ENCODE measurements around the gene TBX6.

- TF ChIP-seq CTCF (IDR thresholded peaks at IDR 0.05) (no peak), POLR2A (IDR thresholded peaks at IDR 0.05) (no peak)
Measured at GRCh38 chr16:30085820-30086219, 5.9 kb downstream of the TBX6 start.
